WTC11 (cell line): ENCODE measurements around the gene TMED4. TPM values are rescaled to one million over a fixed set of nuclear protein-coding genes. Genes with fewer than 3 reads are reported as not detected.

Experiments used
- ATAC-seq: fragments of 200-7000 bp; cut with Tn5 transposase; 2 replicates; pipeline ENCODE4 v1.10.0; 2021; ENCODE audit warnings: mild to moderate bottlenecking, moderate library complexity
- CTCF ChIA-PET: fragments of 300-600 bp; sonication (Branson Sonifier 250); formaldehyde crosslinking; loops from one replicate; lab custom pipeline; 2021; ENCODE audit warnings: antibody characterized with exemption; lab: Charles Lee
- POLR2A ChIA-PET: fragments of 350-600 bp; sonication (Branson Sonifier 250); formaldehyde crosslinking; loops from one replicate; lab custom pipeline; 2021; ENCODE audit warnings: antibody characterized with exemption; lab: Charles Lee
- DNase-seq: peaks from one replicate; pipeline ENCODE4 v3.0.0; 2021; ENCODE audit warnings: low spot score
- H3K27ac Mint-ChIP-seq: 2 replicates; pipeline ENCODE4 v1.8.0; 2021; ENCODE audit warnings: mixed read lengths
- H3K27me3 Mint-ChIP-seq: 2 replicates; pipeline ENCODE4 v1.8.0; 2021; ENCODE audit warnings: low read depth, mild to moderate bottlenecking, moderate library complexity, mixed read lengths
- H3K36me3 Mint-ChIP-seq: 2 replicates; pipeline ENCODE4 v1.8.0; 2021; ENCODE audit warnings: mixed read lengths
- H3K4me1 Mint-ChIP-seq: 2 replicates; pipeline ENCODE4 v1.8.0; 2022; ENCODE audit warnings: mixed read lengths
- H3K4me3 Mint-ChIP-seq: 2 replicates; pipeline ENCODE4 v1.8.0; 2021; ENCODE audit warnings: mild to moderate bottlenecking, moderate library complexity, mixed read lengths
- H3K9me3 Mint-ChIP-seq: 2 replicates; pipeline ENCODE4 v1.8.0; 2021; ENCODE audit warnings: mixed read lengths
- ARID4B ChIP-seq: sonication (generic); formaldehyde crosslinking; IDR thresholded peaks from 2 replicates; pipeline ENCODE4 v1.8.0; 2023; ENCODE audit warnings: missing genetic modification reagents, mild to moderate bottlenecking, borderline replicate concordance
- CBFB ChIP-seq: sonication (generic); formaldehyde crosslinking; IDR thresholded peaks from 2 replicates; pipeline ENCODE4 v1.8.1; 2022; ENCODE audit warnings: mild to moderate bottlenecking, low read depth, missing genetic modification reagents
- E2F4 ChIP-seq: sonication (generic); formaldehyde crosslinking; IDR thresholded peaks from 2 replicates; pipeline ENCODE4 v1.8.1; 2022; ENCODE audit warnings: low read depth, mild to moderate bottlenecking, moderate library complexity, missing genetic modification reagents, borderline replicate concordance
- FOXJ3 ChIP-seq: sonication (generic); formaldehyde crosslinking; IDR thresholded peaks from 2 replicates; pipeline ENCODE4 v1.9.0; 2021; ENCODE audit warnings: missing genetic modification reagents, mild to moderate bottlenecking, borderline replicate concordance
- FOXK1 ChIP-seq: sonication (generic); formaldehyde crosslinking; IDR thresholded peaks from 2 replicates; pipeline ENCODE4 v1.8.0; 2022; ENCODE audit warnings: mild to moderate bottlenecking, moderate library complexity, missing genetic modification reagents
- FOXP1 ChIP-seq: sonication (generic); formaldehyde crosslinking; IDR thresholded peaks from 2 replicates; pipeline ENCODE4 v1.8.0; 2022; ENCODE audit warnings: missing genetic modification reagents, mild to moderate bottlenecking, moderate library complexity, borderline replicate concordance
- HMGA2 ChIP-seq: fragments of 250-450 bp; sonication (Bioruptor Pico); IDR thresholded peaks from 2 replicates; pipeline ENCODE4 v1.4.0; 2021; ENCODE audit warnings: mild to moderate bottlenecking, moderate library complexity
- JUN ChIP-seq: sonication (generic); formaldehyde crosslinking; IDR thresholded peaks from 2 replicates; pipeline ENCODE4 v1.8.0; 2023; ENCODE audit warnings: mild to moderate bottlenecking, missing genetic modification reagents
- MYBL2 ChIP-seq: sonication (generic); formaldehyde crosslinking; IDR thresholded peaks from 2 replicates; pipeline ENCODE4 v1.8.1; 2023; ENCODE audit warnings: mild to moderate bottlenecking, moderate library complexity, missing genetic modification reagents
- NR1H2 ChIP-seq: sonication (generic); formaldehyde crosslinking; IDR thresholded peaks from 2 replicates; pipeline ENCODE4 v1.9.0; 2021; ENCODE audit warnings: mild to moderate bottlenecking, moderate library complexity, missing genetic modification reagents
- NR2C2 ChIP-seq: sonication (generic); formaldehyde crosslinking; IDR thresholded peaks from 2 replicates; pipeline ENCODE4 v1.8.0; 2022; ENCODE audit warnings: mild to moderate bottlenecking, missing genetic modification reagents
- OVOL2 ChIP-seq: fragments of 250-450 bp; sonication (Bioruptor Pico); IDR thresholded peaks from 2 replicates; pipeline ENCODE4 v1.9.0; 2021; ENCODE audit warnings: mild to moderate bottlenecking, borderline replicate concordance
- PREB ChIP-seq: sonication (generic); formaldehyde crosslinking; IDR thresholded peaks from 2 replicates; pipeline ENCODE4 v1.8.1; 2022; ENCODE audit warnings: mild to moderate bottlenecking, missing genetic modification reagents, moderate library complexity, borderline replicate concordance
- RELA ChIP-seq: sonication (generic); formaldehyde crosslinking; IDR thresholded peaks from 2 replicates; pipeline ENCODE4 v1.8.1; 2022; ENCODE audit warnings: missing genetic modification reagents, mild to moderate bottlenecking, borderline replicate concordance
- USF2 ChIP-seq: sonication (generic); formaldehyde crosslinking; IDR thresholded peaks from 2 replicates; pipeline ENCODE4 v1.8.1; 2023; ENCODE audit warnings: mild to moderate bottlenecking, missing genetic modification reagents, moderate library complexity
- ZNF121 ChIP-seq: sonication (generic); formaldehyde crosslinking; IDR thresholded peaks from 2 replicates; pipeline ENCODE4 v1.8.0; 2023; ENCODE audit warnings: missing genetic modification reagents
- ZNF232 ChIP-seq: sonication (generic); formaldehyde crosslinking; IDR thresholded peaks from 2 replicates; pipeline ENCODE4 v1.8.0; 2022; ENCODE audit warnings: mild to moderate bottlenecking, missing genetic modification reagents
- ZNF263 ChIP-seq: sonication (generic); formaldehyde crosslinking; IDR thresholded peaks from 2 replicates; pipeline ENCODE4 v1.8.1; 2022; ENCODE audit warnings: low read depth, mild to moderate bottlenecking, moderate library complexity, missing genetic modification reagents
- ZNF317 ChIP-seq: sonication (generic); formaldehyde crosslinking; IDR thresholded peaks from 2 replicates; pipeline ENCODE4 v1.8.1; 2023; ENCODE audit warnings: low read depth, mild to moderate bottlenecking, moderate library complexity, missing genetic modification reagents, borderline replicate concordance
- ZNF425 ChIP-seq: fragments of 250-450 bp; sonication (Bioruptor Pico); conservative IDR thresholded peaks from 2 replicates; pipeline ENCODE4 v1.9.0; 2021; ENCODE audit warnings: mild to moderate bottlenecking
- ZSCAN18 ChIP-seq: fragments of 250-450 bp; sonication (Bioruptor Pico); IDR thresholded peaks from 2 replicates; pipeline ENCODE4 v2.1.2; 2022; ENCODE audit warnings: mild to moderate bottlenecking, moderate library complexity
- total RNA-seq: library from RNA; stranded (reverse); gene quantifications from 3 replicates; pipeline ENCODE4 v1.2.3, GENCODE V29; 2021

The TMED4 gene
- total RNA-seq, 1 experiment from 2014 or later: 58.6 TPM

- ATAC-seq (no peak), DNase-seq (no peak)
- Mint-ChIP-seq H3K27me3 (no peaks in the 10 kb centered on the region), H3K4me3 (no peak overlapping the region), H3K9me3 (no peaks in the 10 kb centered on the region), H3K27ac (no peak overlapping the region), H3K4me1 (no peaks in the 10 kb centered on the region), H3K36me3 (peaks cover 2% of the 10 kb centered on the region; the same call in 1 of the 2 replicates)
- CTCF ChIA-PET: interaction anchor here (0.5 to 0.7 kb wide), 2 partner anchors 130 to 338 kb away, joined by 3 read pairs; no protein-coding TSS in a partner anchor
- POLR2A ChIA-PET: no interaction called here
- TF ChIP-seq JUN (no peak), FOXP1 (no peak), NR2C2 (no peak), PREB (no peak), HMGA2 (no peak)
Measured at GRCh38 chr7:44559485-44559884, 22.5 kb downstream of the TMED4 start.

GRCh38 chr7:44557485-44557884, 24.5 kb downstream of the TMED4 start:
- CTCF ChIA-PET: interaction anchor here (0.7 kb wide), 1 partner anchor 23 kb away, joined by 3 read pairs; no protein-coding TSS in a partner anchor
- Mint-ChIP-seq H3K27ac (no peak overlapping the region), H3K4me1 (no peaks in the 10 kb centered on the region)
- ATAC-seq: no peak
- TF ChIP-seq ZNF317 (CRISPR knock-in tag) (no peak), FOXK1 (CRISPR knock-in tag) (no peak), MYBL2 (CRISPR knock-in tag) (no peak), USF2 (CRISPR knock-in tag) (no peak), RELA (CRISPR knock-in tag) (no peak), E2F4 (no peak), ZNF121 (CRISPR knock-in tag) (no peak), NR1H2 (CRISPR knock-in tag) (no peak), ZNF263 (CRISPR knock-in tag) (no peak)
- TF ChIP-seq, all 79 proteins: peak for 0
- POLR2A ChIA-PET: no interaction called here
- H3K27me3 Mint-ChIP-seq: no peaks in the 10 kb centered on the region
- no peak for DNase-seq
- no peak overlapping the region for H3K4me3 Mint-ChIP-seq
- H3K9me3 Mint-ChIP-seq: no peaks in the 10 kb centered on the region
- no peaks in the 10 kb centered on the region for H3K36me3 Mint-ChIP-seq

GRCh38 chr7:44555350-44555749, 26.7 kb downstream of the TMED4 start:
- CTCF ChIA-PET: interaction anchor here (1.2 kb wide), 1 partner anchor 10 kb away, joined by 5 read pairs; no protein-coding TSS in a partner anchor
- Mint-ChIP-seq H3K27me3 (no peaks in the 10 kb centered on the region), H3K4me1 (no peaks in the 10 kb centered on the region), H3K9me3 (no peaks in the 10 kb centered on the region), H3K36me3 (no peaks in the 10 kb centered on the region), H3K4me3 (no peak overlapping the region), H3K27ac (no peak overlapping the region)
- POLR2A ChIA-PET: no interaction called here
- DNase-seq: no peak
- ATAC-seq: no peak
- TF ChIP-seq FOXJ3 (CRISPR knock-in tag): no peak
- no peak for TF ChIP-seq OVOL2 (CRISPR knock-in tag)
- TF ChIP-seq ZNF317 (CRISPR knock-in tag): no peak
- no peak for TF ChIP-seq ZNF232
- no peak for TF ChIP-seq ZSCAN18
- no peak for TF ChIP-seq CBFB (CRISPR knock-in tag)
- no peak for TF ChIP-seq ZNF425 (CRISPR knock-in tag)
- no peak for TF ChIP-seq ARID4B (CRISPR knock-in tag)
